ENCODE data around the gene XRCC2. TPM values are rescaled to one million over a fixed set of nuclear protein-coding genes. Genes with fewer than 3 reads are reported as not detected.

XRCC2 gene
- total and polyA plus RNA-seq, 2 of the 4 experiments (the other 2 are of a cell fraction), result 2.2 to 3.6 TPM

- Histone ChIP-seq H2BK15ac (ENCODE audit: low read depth, low read length) (no peak overlapping the region), H3K27ac (ENCODE audit: insufficient read depth, low read length) (no peak overlapping the region), H3K36me3 (ENCODE audit: control insufficient read depth, insufficient read depth, low read length) (no peaks in the 10 kb centered on the region), H3K27me3 (ENCODE audit: control insufficient read depth, insufficient read depth, low read length) (no peaks in the 10 kb centered on the region), H2BK120ac (ENCODE audit: low read depth, low read length) (no peak overlapping the region), H3K14ac (replicated peaks; ENCODE audit: low read depth, low read length) (no peak overlapping the region), H3K23ac (ENCODE audit: low read depth, low read length) (no peak overlapping the region), H2AK9ac (replicated peaks; ENCODE audit: low read depth, low read length, poor library complexity) (no peak overlapping the region), H4K91ac (ENCODE audit: insufficient read depth, low read depth, low read length) (no peak overlapping the region), H4K5ac (ENCODE audit: low read depth, low read length) (no peak overlapping the region), H3K9me3 (ENCODE audit: control insufficient read depth, insufficient read depth, low read length) (no peaks in the 10 kb centered on the region), H3K79me1 (ENCODE audit: low read depth in 1 of 2, low read length in 2 of 2) (no peaks in the 10 kb centered on the region), H2BK20ac (ENCODE audit: low read depth, low read length) (no peak overlapping the region), H3K18ac (ENCODE audit: low read depth, low read length) (no peak overlapping the region), H3K4me2 (ENCODE audit: low read depth, low read length) (no peak overlapping the region), H2BK5ac (ENCODE audit: low read depth, low read length, poor library complexity, severe bottlenecking) (no peak overlapping the region), H2AFZ (replicated peaks; ENCODE audit: low read length, poor library complexity) (no peak overlapping the region), H2AK5ac (ENCODE audit: low read depth, low read length) (no peak overlapping the region), H3K4me1 (ENCODE audit: control insufficient read depth, insufficient read depth, low read length) (no peaks in the 10 kb centered on the region), H3K56ac (ENCODE audit: extremely low read depth, insufficient read depth, low read length) (no peak overlapping the region), H3K4me3 (ENCODE audit: insufficient read depth, low read depth, low read length) (no peak overlapping the region), H3K4ac (ENCODE audit: low read depth, low read length) (no peak overlapping the region), H3K9ac (ENCODE audit: low read depth, low read length) (no peak overlapping the region), H4K8ac (ENCODE audit: low read depth in 2 of 2, low read length in 2 of 2) (no peak overlapping the region), H4K20me1 (ENCODE audit: insufficient read depth, low read length) (no peaks in the 10 kb centered on the region), H3K9me1 (ENCODE audit: insufficient read depth, low read length) (no peaks in the 10 kb centered on the region)
- no CpG with 5 or more reads among the region's 12 CpGs for WGBS, 2 experiments (ENCODE audit: extremely low coverage in 2 of 2, insufficient read length in 1 of 2)
- dilution Hi-C loops (cut with HindIII; ENCODE audit: low sequenced_read_pairs, unreplicated experiment) (no loop called here), intact Hi-C loops (cut with micrococcal nuclease) (no loop called here), in situ Hi-C loops (cut with MboI; ENCODE audit: low sequenced_read_pairs) (no loop called here)
- no TSS peak for BruUV-seq (replicated peaks)
- DNase-seq (no peak), ATAC-seq (ENCODE audit: low read depth) (no peak)
- ChIA-PET POLR2A (ENCODE audit: unreplicated experiment) (interaction anchor here (0.6 kb wide), 1 partner anchor 323 kb away, joined by 3 read pairs; no protein-coding TSS in a partner anchor), CTCF (no interaction called here)
- TF ChIP-seq RCOR1 (IDR thresholded peaks at IDR 0.05; ENCODE audit: insufficient replicate concordance, low read length) (no peak), CEBPB (IDR thresholded peaks at IDR 0.05; ENCODE audit: low read depth, low read length) (no peak), MAZ (IDR thresholded peaks at IDR 0.05; ENCODE audit: borderline replicate concordance, low read depth, low read length) (no peak), FOS (IDR thresholded peaks at IDR 0.05; ENCODE audit: low read depth, low read length) (no peak), NFE2L2 (IDR thresholded peaks at IDR 0.05; ENCODE audit: low read depth, low read length) (no peak), POLR2A (IDR thresholded peaks at IDR 0.05; ENCODE audit: low read depth, low read length) (no peak), ELK1 (IDR thresholded peaks at IDR 0.05; ENCODE audit: borderline replicate concordance, low read depth, low read length) (no peak), CHD1 (IDR thresholded peaks at IDR 0.05; ENCODE audit: low read depth, low read length) (no peak), BHLHE40 (IDR thresholded peaks at IDR 0.05; ENCODE audit: low read depth, low read length) (no peak), CTCF (conservative IDR thresholded peaks at IDR 0.05; ENCODE audit: low read depth, low read length) (no peak), MAFK (IDR thresholded peaks at IDR 0.05; ENCODE audit: low read depth, low read length) (no peak), MXI1 (IDR thresholded peaks at IDR 0.05; ENCODE audit: borderline replicate concordance, low read depth, low read length) (no peak)
These were observed 7.4 kb upstream of the XRCC2 start for GRCh38 chr7:152683297-152683696.

Data from IMR-90 (cell line).